ENCODE measurements around the gene ARHGAP8. TPM values are rescaled to one million over a fixed set of nuclear protein-coding genes. Genes with fewer than 3 reads are reported as not detected.

ARHGAP8 gene
- total RNA-seq, 1 donor from 2014 or later, result 0.16 TPM

- intact Hi-C loops (cut with DNase I), result no loop called here
- DNase-seq (ENCODE audit: missing footprints) (no peak), ATAC-seq (no peak)
Observed at GRCh38 chr22:44723801-44724200, 28.6 kb upstream of the ARHGAP8 start.

- intact Hi-C loops (cut with DNase I), result no loop called here
- DNase-seq (ENCODE audit: missing footprints) (no peak), ATAC-seq (no peak)
Observed at GRCh38 chr22:44724416-44724815, 28.0 kb upstream of the ARHGAP8 start.

GRCh38 chr22:44724859-44725258, 27.5 kb upstream of the ARHGAP8 start:
- intact Hi-C loops (cut with DNase I), result no loop called here
- DNase-seq (ENCODE audit: missing footprints), result no peak

GRCh38 chr22:44726439-44726838, 25.9 kb upstream of the ARHGAP8 start:
- ATAC-seq, result no peak
- intact Hi-C loops (cut with DNase I), result no loop called here
- no peak for DNase-seq (ENCODE audit: missing footprints)

More at GRCh38 chr22:44724859-44725258, 27.5 kb upstream of the ARHGAP8 start:
- no peak for ATAC-seq

- DNase-seq (ENCODE audit: missing footprints), result no peak
- ATAC-seq, result no peak
- intact Hi-C loops (cut with DNase I), result no loop called here
Observed at GRCh38 chr22:44727148-44727547, 25.2 kb upstream of the ARHGAP8 start.

- ATAC-seq, result no peak
- no peak for DNase-seq (ENCODE audit: missing footprints)
- intact Hi-C loops (cut with DNase I), result no loop called here
Observed at GRCh38 chr22:44727709-44728108, 24.7 kb upstream of the ARHGAP8 start.

- intact Hi-C loops (cut with DNase I), result no loop called here
- no peak for DNase-seq (ENCODE audit: missing footprints)
- peak; percentile 67 for ATAC-seq
Observed at GRCh38 chr22:44728761-44729324, 23.5 kb upstream of the ARHGAP8 start.

- intact Hi-C loops (cut with DNase I), result no loop called here
- DNase-seq (ENCODE audit: missing footprints) (peak; percentile 79), ATAC-seq (peak; percentile 84)
Observed at GRCh38 chr22:44729391-44730021, 22.9 kb upstream of the ARHGAP8 start.

- DNase-seq (ENCODE audit: missing footprints) (no peak), ATAC-seq (no peak)
- intact Hi-C loops (cut with DNase I), result no loop called here
Observed at GRCh38 chr22:44730022-44730393, 22.4 kb upstream of the ARHGAP8 start.

GRCh38 chr22:44730490-44731356, 21.7 kb upstream of the ARHGAP8 start:
- intact Hi-C loops (cut with DNase I), result no loop called here
- DNase-seq (ENCODE audit: missing footprints), result no peak
- no peak for ATAC-seq

- intact Hi-C loops (cut with DNase I), result no loop called here
- ATAC-seq (no peak), DNase-seq (ENCODE audit: missing footprints) (no peak)
Observed at GRCh38 chr22:44731357-44731970, 20.9 kb upstream of the ARHGAP8 start.

- intact Hi-C loops (cut with DNase I), result no loop called here
- ATAC-seq (no peak), DNase-seq (ENCODE audit: missing footprints) (peak; percentile 40)
Observed at GRCh38 chr22:44732017-44732561, 20.3 kb upstream of the ARHGAP8 start.

GRCh38 chr22:44732661-44733060, 19.7 kb upstream of the ARHGAP8 start:
- ATAC-seq, result no peak
- intact Hi-C loops (cut with DNase I), result no loop called here
- DNase-seq (ENCODE audit: missing footprints), result no peak

- DNase-seq (ENCODE audit: missing footprints), result peak; percentile 50
- ATAC-seq, result no peak
- intact Hi-C loops (cut with DNase I), result no loop called here
Observed at GRCh38 chr22:44733426-44734106, 18.8 kb upstream of the ARHGAP8 start.

GRCh38 chr22:44734278-44734677, 18.1 kb upstream of the ARHGAP8 start:
- intact Hi-C loops (cut with DNase I), result no loop called here
- ATAC-seq (no peak), DNase-seq (ENCODE audit: missing footprints) (no peak)

GRCh38 chr22:44734801-44735517, 17.4 kb upstream of the ARHGAP8 start:
- intact Hi-C loops (cut with DNase I), result loop anchor here (1.0 kb wide), 1 partner anchor 38 kb away; no protein-coding TSS in a partner anchor
- ATAC-seq (no peak), DNase-seq (ENCODE audit: missing footprints) (peak; percentile 50)

- peak; percentile 64 for ATAC-seq
- DNase-seq (ENCODE audit: missing footprints), result peak; percentile 91
- intact Hi-C loops (cut with DNase I), result loop anchor here (1.0 kb wide), 1 partner anchor 38 kb away; no protein-coding TSS in a partner anchor
Observed at GRCh38 chr22:44735518-44736428, 16.6 kb upstream of the ARHGAP8 start.

Data from Right ventricle myocardium inferior (tissue), 1 donor.